K562 (cell line): ENCODE data around the gene WDR47. TPM values are rescaled to one million over a fixed set of nuclear protein-coding genes. Genes with fewer than 3 reads are reported as not detected.
A peak's percentile ranks its signal among the peaks of the same experiment; 100 is the strongest.
"Not testable (repeated sequence)": the region's sequence is repeated elsewhere in the genome, so short reads cannot be mapped to it uniquely, and the experiment has no call there.

Source experiments
- ATAC-seq: fragments of 200-7000 bp; cut with Tn5 transposase; 3 replicates; pipeline ENCODE4 v1.9.1; 2020; ENCODE audit warnings: moderate library complexity
- BruUV-seq: library from RNA; stranded (reverse); fragments of 400-500 nt; replicated peaks from 2 replicates; lab custom pipeline; 2021; lab: Mats Ljungman, UMichigan
- CTCF ChIA-PET: fragments of 300-600 bp; formaldehyde crosslinking; extraction: SDS; loops from one replicate; lab custom pipeline; 2021; ENCODE audit warnings: low intra/inter-chr PET ratio; lab: Yijun Ruan, JAX
- POLR2A ChIA-PET: fragments of 300-600, 350-650 bp; sonication (Branson Sonifier 250); formaldehyde crosslinking; extraction: SDS; loops from one replicate; lab custom pipeline; 2021; ENCODE audit warnings: antibody characterized with exemption, inconsistent platforms; lab: Yijun Ruan, JAX
- DNase-seq, 4 experiments: peaks; one replicate each; pipeline versions ENCODE4 v3.0.0 to v3.0.0-alpha.2; 2011 to 2018; ENCODE audit warnings: low spot score in 3 of 4, mixed read lengths in 3 of 4; ENCODE audit errors: extremely low read depth in 1 of 4
- FAIRE-seq: peaks from 2 replicates; lab custom pipeline; 2011; peaks lifted over from hg19 to GRCh38; lab: Jason Lieb, UNC
- H2AFZ ChIP-seq: 2 replicates; pipeline ENCODE4 v1.6.0; 2011; ENCODE audit warnings: low read depth, low read length, control low read depth, inconsistent platforms
- H3K27ac ChIP-seq: fragments of 200-600 bp; 3 replicates; pipeline ENCODE4 v1.8.0; 2011; ENCODE audit warnings: low read depth, mild to moderate bottlenecking, control low read depth, inconsistent platforms, low read length, moderate library complexity, mixed read lengths; ENCODE audit errors: extremely low read depth
- H3K27me3 ChIP-seq, 2 experiments: fragments of 300-600 bp in 1 of 2; 2 replicates in 1 of 2; 3 replicates in 1 of 2; pipeline versions ENCODE4 v1.6.0 to v1.8.0; 2011; ENCODE audit warnings: inconsistent platforms in 2 of 2, low read length in 2 of 2, mild to moderate bottlenecking in 1 of 2, mixed read lengths in 1 of 2, moderate library complexity in 1 of 2; ENCODE audit not compliant: control insufficient read depth in 2 of 2, insufficient read depth in 2 of 2
- H3K36me3 ChIP-seq: fragments of 300-600 bp; 3 replicates; pipeline ENCODE4 v1.8.0; 2011; ENCODE audit warnings: mild to moderate bottlenecking, low read length, inconsistent platforms; ENCODE audit not compliant: control insufficient read depth, insufficient read depth
- H3K4me1 ChIP-seq, 2 experiments: fragments of 200-600 bp in 1 of 2; replicated peaks in 1 of 2; 2 replicates in 1 of 2; 3 replicates in 1 of 2; pipeline versions ENCODE4 v1.5.1 to v1.8.0; 2011; ENCODE audit warnings: inconsistent platforms in 2 of 2, low read length in 2 of 2, mild to moderate bottlenecking in 1 of 2, mixed read lengths in 1 of 2, moderate library complexity in 1 of 2; ENCODE audit not compliant: control insufficient read depth in 2 of 2, insufficient read depth in 2 of 2
- H3K4me2 ChIP-seq: 2 replicates; pipeline ENCODE4 v1.6.1; 2011; ENCODE audit warnings: low read length, control low read depth, inconsistent platforms, mixed read lengths; ENCODE audit not compliant: insufficient read depth
- H3K4me3 ChIP-seq: fragments of 200-600 bp; sonication (generic), shearing (Covaris generic); 2 replicates; pipeline ENCODE4 v1.5.1; 2016; ENCODE audit warnings: control low read depth, inconsistent platforms
- H3K79me2 ChIP-seq: fragments of 200-600 bp; 3 replicates; pipeline ENCODE4 v1.8.0; 2011; ENCODE audit warnings: low read length, inconsistent platforms; ENCODE audit not compliant: control insufficient read depth, insufficient read depth
- H3K9ac ChIP-seq, 2 experiments: 2 replicates each; pipeline versions ENCODE4 v1.6.0 to v1.6.1; 2011; ENCODE audit warnings: low read depth in 2 of 2, low read length in 2 of 2, control low read depth in 1 of 2, inconsistent platforms in 1 of 2, mild to moderate bottlenecking in 1 of 2, mixed read lengths in 1 of 2; ENCODE audit not compliant: insufficient read depth in 1 of 2
- H3K9me1 ChIP-seq: one replicate; pipeline ENCODE4 v1.6.0; 2011; ENCODE audit warnings: inconsistent platforms, mild to moderate bottlenecking, low read length, moderate library complexity; ENCODE audit not compliant: control insufficient read depth, insufficient read depth
- H3K9me3 ChIP-seq: replicated peaks from 2 replicates; pipeline ENCODE4 v1.5.1; 2011; ENCODE audit warnings: low read depth, low read length, inconsistent platforms; ENCODE audit not compliant: control insufficient read depth, insufficient read depth
- H4K20me1 ChIP-seq: replicated peaks from 2 replicates; pipeline ENCODE4 v1.6.1; 2011; ENCODE audit warnings: low read length, inconsistent platforms, mixed read lengths; ENCODE audit not compliant: control insufficient read depth, insufficient read depth
- BACH1 ChIP-seq: fragments of 200-800 bp; sonication (Bioruptor generic); IDR thresholded peaks from 2 replicates; pipeline ENCODE4 v1.6.1; 2016; ENCODE audit warnings: missing genetic modification characterization, missing compliant biosample characterization
- BDP1 ChIP-seq: IDR thresholded peaks from 3 replicates; pipeline ENCODE4 v1.6.1; 2011; ENCODE audit not compliant: insufficient read length, insufficient read depth
- RBM25 ChIP-seq: fragments of 200-400 bp; formaldehyde crosslinking; IDR thresholded peaks from 2 replicates; pipeline ENCODE4 v1.6.1; 2018; ENCODE audit warnings: low read length, low read depth, moderate library complexity; ENCODE audit not compliant: severe bottlenecking
- SOX6 ChIP-seq: fragments of 450-650 bp; IDR thresholded peaks from 2 replicates; pipeline ENCODE4 v1.6.1; 2014; ENCODE audit warnings: mild to moderate bottlenecking
- ZNF121 ChIP-seq: sonication (generic); formaldehyde crosslinking; conservative IDR thresholded peaks from 2 replicates; pipeline ENCODE4 v1.8.0; 2022; ENCODE audit warnings: missing genetic modification reagents
- WGBS: fragments of 100-300 bp; shearing (Covaris generic); methylation state at CpG from one replicate; pipeline ENCODE4 v1.1.6; 2016; ENCODE audit warnings: low coverage, mixed read lengths; ENCODE audit not compliant: insufficient coverage; ENCODE audit errors: missing lambda C conversion rate; 5-methylcytosine and 5-hydroxymethylcytosine counted together
- in situ Hi-C: fragments of 300-500 bp; cut with MboI; formaldehyde crosslinking; loops from 4 replicates; pipeline ENCODE4 v1.15.0; 2018; ENCODE audit warnings: inconsistent platforms, mixed read lengths
- intact Hi-C: fragments of 100-400 bp; cut with micrococcal nuclease; formaldehyde crosslinking; loops from 2 replicates; pipeline ENCODE4 v1.14.2; 2022
- polyA plus RNA-seq, 8 experiments: library from polyadenylated mRNA; depleted of rRNA in 4 of 8; stranded (reverse) in 5 of 8; unstranded in 3 of 8; fragments of >200 nt; fragmentation: Nextera tagmentation in 2 of 8; fragmentation: Illumina TruSeq in 1 of 8; extraction: Ambion mirVana in 2 of 8; extraction: Trizol in 1 of 8; gene quantifications; 2 replicates each; pipeline versions ENCODE4 v1.2.1 to v1.2.3, GENCODE V29; 2011 to 2014; ENCODE audit warnings: inconsistent platforms in 1 of 8, missing spikeins in 1 of 8
- total RNA-seq, 7 experiments: library from RNA; depleted of rRNA in 6 of 7; stranded (reverse); fragments of >200 nt in 6 of 7; fragmentation: Illumina TruSeq in 2 of 7; extraction: Trizol in 2 of 7; gene quantifications; 2 replicates each; pipeline versions ENCODE4 v1.2.1 to v1.2.3, GENCODE V29; 2011 to 2021; ENCODE audit warnings: low replicate concordance in 1 of 7

The WDR47 gene
- total and polyA plus RNA-seq, 9 of the 15 experiments (the other 6 are each of a cell fraction or from before 2014, with no cell fraction given) = 1.3 to 10.1 (median 4.9) TPM

DNA sequence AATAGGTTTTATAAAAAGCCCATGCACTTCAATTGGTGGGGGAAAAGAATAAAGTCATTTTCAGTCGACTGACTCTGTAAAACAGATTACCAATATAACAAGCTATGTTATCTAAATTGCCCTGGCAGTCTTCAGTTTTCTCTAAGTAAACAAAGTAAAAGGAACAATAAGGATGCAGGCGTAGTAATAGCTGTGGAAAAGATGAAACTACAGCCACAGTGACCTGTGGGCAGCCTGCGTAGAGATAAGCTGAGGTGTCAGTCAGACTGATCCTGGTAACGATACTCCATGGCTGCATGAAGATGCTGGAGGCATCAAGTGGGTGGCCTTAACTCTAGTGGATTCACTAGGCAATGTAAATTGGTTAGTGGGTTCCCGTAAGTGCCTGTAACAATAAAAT, 108.0 kb downstream of the WDR47 start:
- ATAC-seq (no peak), DNase-seq (no peak), FAIRE-seq (no peak)
- Histone ChIP-seq H3K9me1 (no peaks in the 10 kb centered on the region), H2AFZ (no peak overlapping the region), H3K4me2 (no peak overlapping the region), H3K9ac (no peak overlapping the region), H3K27me3 (no peaks in the 10 kb centered on the region), H3K79me2 (no peaks in the 10 kb centered on the region), H3K9me3 (no peaks in the 10 kb centered on the region), H3K36me3 (peaks cover 97% of the 10 kb centered on the region), H3K4me3 (no peak overlapping the region), H3K4me1 (no peaks in the 10 kb centered on the region), H4K20me1 (no peaks in the 10 kb centered on the region), H3K27ac (no peak overlapping the region)
- TF ChIP-seq SOX6 = peak; percentile 29; the same call in 1 of the 2 replicates
- TF ChIP-seq BDP1 = no peak
- no peak for TF ChIP-seq BACH1 (tag)
- intact Hi-C loops (no loop called here), in situ Hi-C loops (no loop called here)
- CTCF ChIA-PET = no interaction called here
- POLR2A ChIA-PET = interaction anchor here (1.1 to 1.4 kb wide), 3 partner anchors 13 to 102 kb away, joined by 3 to 5 read pairs (median 3); no protein-coding TSS in a partner anchor
- 74% methylated on average over 5 of the region's 5 CpGs for WGBS
- no TSS peak for BruUV-seq

- peaks cover 99% of the 10 kb centered on the region for H3K36me3 ChIP-seq
- intact Hi-C loops, BruUV-seq, H3K79me2 ChIP-seq, FAIRE-seq, H3K9ac ChIP-seq, H3K4me2 ChIP-seq, CTCF ChIA-PET, H3K4me1 ChIP-seq, H3K27me3 ChIP-seq, H3K4me3 ChIP-seq, ATAC-seq, POLR2A ChIA-PET, H3K27ac ChIP-seq, H3K9me1 ChIP-seq, DNase-seq, in situ Hi-C loops, H3K9me3 ChIP-seq, H2AFZ ChIP-seq, H4K20me1 ChIP-seq: not testable (repeated sequence)
- TF ChIP-seq RBM25 (peak; percentile 20), ZNF121 (CRISPR knock-in tag) (peak; percentile 74)
- WGBS = 92% methylated on average over 1 of the region's 1 CpG
Observed at GRCh38 chr1:108927565-108927964, 114.3 kb downstream of the WDR47 start.
